Stimulated activated CD8-positive, alpha-beta memory T cell treated with anti-CD3 and anti-CD28 coated beads, Interleukin-12 subunit alpha, Interleukin-12 subunit beta, amount 100 ng/mL, for 4 hours (primary cell): ENCODE measurements around the gene TRIM16.
"Not testable (repeated sequence)": the region's sequence is repeated elsewhere in the genome, so short reads cannot be mapped to it uniquely, and the experiment has no call there.

Experiments used
- DNase-seq: peaks from one replicate; pipeline ENCODE4 v3.0.0-alpha.2; 2020; ENCODE audit warnings: low read depth

The TRIM16 gene

DNA sequence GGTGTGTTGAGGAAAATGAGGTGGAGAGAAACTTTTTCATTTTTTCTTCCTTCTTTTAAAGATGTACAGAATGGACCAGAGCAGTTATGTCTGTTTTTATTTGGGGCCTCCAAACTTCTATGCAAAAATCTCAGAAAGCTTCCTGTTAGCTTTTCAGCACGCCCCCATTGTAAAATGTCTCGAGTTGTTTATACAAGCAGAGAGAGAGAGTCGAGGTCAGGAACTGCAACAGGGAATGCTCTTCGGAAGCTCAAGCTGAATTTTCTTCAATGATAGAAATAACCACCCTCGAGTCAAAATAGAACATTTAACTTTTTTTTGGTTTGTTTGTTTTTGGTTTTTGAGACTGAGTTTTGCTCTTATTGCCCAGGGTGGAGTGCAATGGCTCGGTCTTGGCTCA lies 68.3 kb downstream of the TRIM16 start:
- not testable (repeated sequence) for DNase-seq

DNA sequence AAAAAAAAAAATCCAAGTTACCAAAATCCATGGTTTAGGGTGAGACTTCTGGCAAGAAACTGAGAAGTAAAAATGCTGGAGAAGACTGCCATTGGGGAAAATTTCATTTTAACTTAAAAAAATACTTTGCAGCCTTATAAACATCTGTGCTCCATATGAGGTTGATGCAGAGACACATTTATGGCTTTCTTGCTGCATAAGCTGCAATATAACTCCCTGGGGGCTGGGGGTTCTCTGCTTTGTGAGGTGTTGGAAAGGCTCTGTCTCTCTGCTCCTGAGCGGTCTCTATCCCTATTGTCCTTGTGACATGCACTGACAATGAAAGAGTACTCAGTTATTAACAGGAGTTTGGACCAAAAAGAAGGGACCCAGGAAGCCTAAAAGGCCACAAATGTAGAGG lies 71.0 kb downstream of the TRIM16 start:
- DNase-seq = not testable (repeated sequence)

DNA sequence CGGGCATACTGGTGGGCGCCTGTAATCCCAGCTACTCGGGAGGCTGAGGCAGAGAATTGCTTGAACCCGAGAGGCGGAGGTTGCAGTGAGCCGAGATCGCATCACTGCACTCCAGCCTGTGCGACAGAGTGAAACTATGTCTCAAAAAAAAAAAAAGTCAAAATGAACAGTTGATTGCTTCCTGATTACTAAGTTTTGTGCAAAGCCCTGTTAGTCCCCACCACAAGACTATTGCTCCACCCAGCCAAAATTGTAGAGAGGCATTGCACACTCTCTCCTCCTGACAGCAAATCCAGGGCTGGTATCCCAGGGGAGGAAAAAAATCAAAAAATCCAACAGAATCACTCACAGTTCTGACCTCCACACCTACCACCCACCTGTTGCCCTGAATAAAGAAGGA lies 91.2 kb downstream of the TRIM16 start:
- DNase-seq = not testable (repeated sequence)

DNA sequence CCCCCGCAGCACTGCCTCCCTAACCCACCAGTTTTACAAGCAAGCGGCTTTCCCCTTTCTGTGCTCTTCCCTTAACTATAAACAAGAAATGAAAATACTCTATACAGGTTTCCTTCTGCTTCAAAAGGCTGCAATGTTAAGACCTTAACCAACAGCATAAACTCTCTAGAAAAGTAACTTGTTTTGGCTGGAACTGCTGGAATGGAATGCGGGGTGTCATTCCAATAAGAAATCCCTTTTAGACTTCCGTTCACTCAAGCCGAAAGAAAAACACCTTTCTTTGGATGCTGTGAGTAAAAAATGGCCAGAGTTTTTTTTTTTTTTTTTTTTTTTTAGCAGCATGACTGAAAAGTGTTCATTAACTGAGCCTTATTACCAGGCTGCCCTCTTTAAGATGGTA lies 92.1 kb downstream of the TRIM16 start:
- not testable (repeated sequence) for DNase-seq

DNA sequence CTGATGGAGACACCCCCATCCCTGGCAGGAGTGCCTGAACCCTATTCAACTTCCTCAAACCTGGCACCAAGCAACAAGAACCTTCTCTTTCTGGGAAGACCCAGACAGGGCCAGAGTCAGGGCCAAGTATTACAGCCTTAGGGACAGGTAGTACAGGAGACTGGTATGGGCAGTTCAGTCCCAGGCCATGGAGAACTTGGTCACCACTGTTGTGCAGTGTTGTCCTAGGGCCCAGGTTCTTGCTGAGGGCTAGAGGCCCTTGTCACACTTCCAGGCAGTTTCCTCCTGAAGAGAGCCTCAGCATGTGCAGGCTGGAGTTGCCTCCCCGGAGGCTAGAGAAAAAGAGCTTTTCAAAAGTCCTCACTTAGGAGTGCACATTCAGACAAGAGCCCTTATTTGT lies 93.3 kb downstream of the TRIM16 start:
- not testable (repeated sequence) for DNase-seq

DNA sequence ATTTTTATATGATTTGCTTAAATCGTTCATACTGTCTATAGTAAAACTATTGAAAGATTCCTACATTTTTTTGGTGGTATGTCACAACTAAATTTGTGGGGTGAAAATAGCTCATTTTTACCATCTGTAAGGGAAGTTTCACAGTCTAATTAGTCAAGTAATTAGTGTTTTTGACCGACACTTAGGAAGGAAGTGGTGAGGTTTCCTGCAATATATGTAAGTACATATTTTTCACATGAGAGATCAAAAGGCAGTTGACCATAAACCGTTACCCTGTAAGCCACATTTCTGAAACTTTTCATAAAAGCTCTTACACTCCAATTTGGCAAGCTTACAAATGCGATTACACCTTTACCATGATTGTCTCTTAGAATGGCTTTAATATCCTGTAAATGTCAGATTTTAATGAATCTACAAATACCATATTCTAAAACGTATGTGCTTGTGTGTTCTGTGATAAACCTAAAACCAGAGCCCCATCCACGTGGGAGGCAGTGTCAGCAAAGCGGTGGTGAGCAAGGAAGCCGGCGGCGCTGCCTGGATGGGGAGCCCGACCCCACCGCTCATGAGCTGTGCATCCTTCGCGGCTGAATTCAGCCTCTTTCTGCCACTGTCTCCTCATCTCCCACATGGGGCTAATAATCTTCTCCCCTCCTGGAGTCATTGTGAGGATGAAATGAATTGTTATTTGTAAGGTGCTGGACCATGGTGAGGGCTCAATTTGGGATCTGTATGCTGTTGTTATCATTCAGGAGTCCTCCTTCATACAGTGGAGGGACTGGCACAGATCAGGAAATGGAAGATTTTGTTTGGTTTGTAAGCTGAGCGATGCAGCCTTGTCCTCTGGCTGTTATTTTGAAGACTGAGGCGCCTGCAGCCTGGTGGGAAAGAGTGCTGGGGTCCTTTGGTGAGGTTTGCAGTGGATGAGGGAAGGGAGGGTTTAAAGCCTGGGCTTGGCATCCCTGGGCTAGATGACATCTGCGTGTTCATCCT lies 94.3 kb downstream of the TRIM16 start:
- not testable (repeated sequence) for DNase-seq

DNA sequence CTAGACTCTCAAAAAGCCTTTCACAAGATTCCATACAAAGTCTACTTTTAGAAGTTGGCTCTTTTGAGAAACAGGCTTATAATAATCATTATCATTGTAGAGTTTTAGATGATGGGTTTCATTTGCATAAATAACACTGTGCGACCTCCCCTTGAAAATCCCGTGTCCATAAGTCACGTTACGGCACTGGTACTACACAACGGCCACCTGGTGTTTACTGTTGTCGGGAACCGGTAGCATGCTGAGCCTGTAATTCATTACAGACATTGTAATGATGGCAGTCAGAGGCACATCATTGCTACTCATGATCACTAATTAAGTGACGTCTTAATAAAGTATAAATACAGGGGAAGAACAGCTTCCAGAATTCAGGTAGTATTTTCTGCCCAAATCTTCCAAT lies 96.1 kb downstream of the TRIM16 start:
- DNase-seq = not testable (repeated sequence)

DNA sequence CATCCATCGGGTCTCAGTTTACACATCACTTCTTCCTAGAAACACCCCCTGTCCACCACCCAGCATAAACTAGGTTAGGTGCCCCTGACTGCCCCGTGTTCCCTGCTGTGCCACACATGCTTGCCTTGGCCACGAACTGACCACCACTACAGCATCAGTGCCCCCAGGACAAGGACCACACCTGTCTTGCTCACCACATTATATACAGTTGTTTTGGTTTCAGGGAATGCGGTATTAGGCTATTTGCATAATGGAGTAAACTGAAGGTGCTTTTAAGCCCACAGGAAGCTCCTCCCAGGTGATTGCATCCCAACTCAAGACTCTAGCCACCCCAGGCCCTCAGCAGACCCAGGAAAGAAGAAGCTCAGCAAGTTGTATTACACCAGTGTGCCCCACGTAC lies 100.8 kb downstream of the TRIM16 start:
- DNase-seq = not testable (repeated sequence)

DNA sequence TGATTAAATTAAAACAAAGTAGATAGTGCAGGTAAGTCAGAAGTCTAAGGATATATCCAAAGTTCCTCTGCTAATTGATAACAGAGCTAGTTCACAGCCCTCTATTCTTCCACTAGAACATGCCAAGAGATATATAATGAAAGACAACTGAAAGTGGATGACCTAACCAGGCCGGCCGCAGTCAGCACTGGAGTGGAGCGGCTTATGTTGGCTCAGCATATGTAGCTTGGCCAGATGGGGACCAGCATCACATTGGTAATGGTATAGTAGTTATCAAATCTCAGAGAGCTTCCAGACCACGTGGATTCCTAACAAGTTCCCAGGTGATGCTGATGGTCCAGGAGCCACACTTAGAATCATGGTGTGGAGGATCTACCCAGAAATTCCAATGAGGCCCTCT lies 102.6 kb downstream of the TRIM16 start:
- DNase-seq = not testable (repeated sequence)
